ENCODE data around the gene PPP2R2C.

The PPP2R2C gene

GRCh38 chr4:6467600-6467999, 4.8 kb downstream of the PPP2R2C start:
- DNase-seq: no peak

- no peak for DNase-seq
These were observed 5.5 kb downstream of the PPP2R2C start for GRCh38 chr4:6466756-6467381.

GRCh38 chr4:6465955-6466354, 6.5 kb downstream of the PPP2R2C start:
- no peak for DNase-seq

GRCh38 chr4:6464842-6465588, 7.4 kb downstream of the PPP2R2C start:
- DNase-seq: no peak

- no peak for DNase-seq
These were observed 8.8 kb downstream of the PPP2R2C start for GRCh38 chr4:6463311-6464289.

GRCh38 chr4:6461301-6462165, 10.9 kb downstream of the PPP2R2C start:
- no peak for DNase-seq

- DNase-seq: no peak
These were observed 11.5 kb downstream of the PPP2R2C start for GRCh38 chr4:6460876-6461275.

GRCh38 chr4:6458528-6458927, 13.9 kb downstream of the PPP2R2C start:
- no peak for DNase-seq

GRCh38 chr4:6456450-6456849, 16.0 kb downstream of the PPP2R2C start:
- DNase-seq: no peak

GRCh38 chr4:6454112-6454910, 18.1 kb downstream of the PPP2R2C start:
- DNase-seq: no peak

- no peak for DNase-seq
These were observed 18.8 kb downstream of the PPP2R2C start for GRCh38 chr4:6453688-6453990.

- DNase-seq: no peak
These were observed 19.3 kb downstream of the PPP2R2C start for GRCh38 chr4:6452897-6453687.

- no peak for DNase-seq
These were observed 20.1 kb downstream of the PPP2R2C start for GRCh38 chr4:6452116-6452896.

GRCh38 chr4:6451309-6451708, 21.1 kb downstream of the PPP2R2C start:
- no peak for DNase-seq

- DNase-seq: no peak
These were observed 21.7 kb downstream of the PPP2R2C start for GRCh38 chr4:6450709-6451108.

GRCh38 chr4:6449746-6450369, 22.6 kb downstream of the PPP2R2C start:
- DNase-seq: no peak

- no peak for DNase-seq
These were observed 23.1 kb downstream of the PPP2R2C start for GRCh38 chr4:6449335-6449734.

- no peak for DNase-seq
These were observed 23.8 kb downstream of the PPP2R2C start for GRCh38 chr4:6448476-6449170.

- DNase-seq: no peak
These were observed 24.7 kb downstream of the PPP2R2C start for GRCh38 chr4:6447672-6448171.
